Breast epithelium (tissue), 4 donors: Measurements from ENCODE around the gene ZDHHC16. TPM values are rescaled to one million over a fixed set of nuclear protein-coding genes. Genes with fewer than 3 reads are reported as not detected.
"Not testable (repeated sequence)": the region's sequence is repeated elsewhere in the genome, so short reads cannot be mapped to it uniquely, and the experiment has no call there.

Source experiments
- DNase-seq, 2 donors: peaks; one replicate each; pipeline ENCODE4 v3.0.0-alpha.2; 2019; ENCODE audit warnings: low spot score in 2 of 2
- H3K27ac ChIP-seq, 2 donors: fragments of 200-600 bp; sonication (generic) in 1 of 2; one replicate each; pipeline ENCODE4 v1.5.1; 2016 to 2019; ENCODE audit warnings: mild to moderate bottlenecking in 1 of 2
- H3K27me3 ChIP-seq, 2 donors: fragments of 200-600 bp; sonication (generic) in 1 of 2; one replicate each; pipeline versions ENCODE4 v1.5.1 to v1.6.0; 2017 to 2019; ENCODE audit warnings: control low read depth in 1 of 2, mild to moderate bottlenecking in 1 of 2
- H3K36me3 ChIP-seq: fragments of 200-600 bp; one replicate; pipeline ENCODE4 v1.5.1; 2019
- H3K4me1 ChIP-seq, 2 donors: fragments of 200-600 bp; sonication (generic); one replicate each; pipeline ENCODE4 v1.5.1; 2016 to 2019; ENCODE audit warnings: control low read depth in 1 of 2
- H3K4me3 ChIP-seq, 3 donors: fragments of 200-600 bp; sonication (generic); 1 replicate in 2 of 3; 2 replicates in 1 of 3; pipeline ENCODE4 v1.5.1; 2016 to 2019; ENCODE audit warnings: mild to moderate bottlenecking in 3 of 3, moderate library complexity in 2 of 3
- H3K9me3 ChIP-seq, 2 donors: fragments of 200-600 bp; sonication (generic) in 1 of 2; one replicate each; pipeline ENCODE4 v1.5.1; 2016 to 2019; ENCODE audit warnings: control low read depth in 1 of 2
- CTCF ChIP-seq, 3 donors: fragments of 450-650 bp; IDR thresholded peaks; one replicate each; pipeline ENCODE4 v1.5.1; 2016 to 2017; ENCODE audit warnings: antibody characterized with exemption in 3 of 3, mild to moderate bottlenecking in 3 of 3, moderate library complexity in 3 of 3
- POLR2A ChIP-seq: fragments of 450-650 bp; IDR thresholded peaks from one replicate; pipeline ENCODE4 v1.6.1; 2016; ENCODE audit warnings: antibody characterized with exemption, mild to moderate bottlenecking, moderate library complexity
- POLR2AphosphoS5 ChIP-seq, 3 donors: sonication (generic); formaldehyde crosslinking; IDR thresholded peaks; one replicate each; pipeline ENCODE4 v1.6.1; 2017; ENCODE audit warnings: antibody characterized with exemption in 3 of 3
- intact Hi-C: fragments of 100-400 bp; cut with DNase I; formaldehyde crosslinking; loops from one replicate; pipeline ENCODE4 v1.15.1; 2023; ENCODE audit warnings: low total_unique reads
- total RNA-seq, 3 donors: library from RNA; depleted of rRNA; stranded (reverse); fragments of >200 nt; gene quantifications; one replicate each; pipeline ENCODE4 v1.1.0, GENCODE V29; 2016

ZDHHC16 gene
- total RNA-seq, 3 donors from 2014 or later: 21.6 to 53.1 (median 44.6) TPM

DNA sequence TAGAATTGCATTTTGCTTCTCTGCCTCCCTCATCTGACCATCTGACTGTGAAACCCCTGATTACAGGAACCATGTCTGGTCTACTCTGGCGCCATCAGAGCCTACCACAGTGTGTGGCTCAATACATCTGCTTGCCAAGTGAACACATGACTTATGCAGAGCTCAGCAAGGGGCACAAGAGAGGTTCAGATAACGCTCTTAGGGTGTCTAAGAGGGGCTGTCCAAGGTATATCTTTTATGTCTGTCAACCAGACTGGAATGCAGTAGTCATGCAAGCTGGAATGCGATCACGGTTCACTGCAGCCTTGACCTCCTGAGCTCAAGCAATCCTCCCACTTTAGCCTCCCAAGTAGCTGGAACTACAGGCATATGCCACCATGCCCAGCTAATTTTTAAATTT lies 34.6 kb upstream of the ZDHHC16 start:
- H3K4me3 ChIP-seq: no peak overlapping the region
- H3K4me1 ChIP-seq: peaks cover 0 to 7% of the 10 kb centered on the region in 2 donors
- no peaks in the 10 kb centered on the region for H3K9me3 ChIP-seq
- DNase-seq: no peak
- H3K27me3 ChIP-seq: no peaks in the 10 kb centered on the region
- TF ChIP-seq POLR2AphosphoS5 (IDR thresholded peaks at IDR 0.05) (no peak), CTCF (IDR thresholded peaks at IDR 0.05) (no peak), POLR2A (no peak)
- H3K27ac ChIP-seq: no peak overlapping the region
- intact Hi-C loops: no loop called here
- H3K36me3 ChIP-seq: no peaks in the 10 kb centered on the region

GRCh38 chr10:97412891-97413304 lies 33.1 kb upstream of the ZDHHC16 start:
- Histone ChIP-seq H3K27me3 (no peaks in the 10 kb centered on the region), H3K27ac (no peak overlapping the region), H3K4me3 (no peak overlapping the region), H3K9me3 (no peaks in the 10 kb centered on the region), H3K36me3 (no peaks in the 10 kb centered on the region), H3K4me1 (no peaks in the 10 kb centered on the region)
- TF ChIP-seq POLR2A: no peak
- TF ChIP-seq CTCF (IDR thresholded peaks at IDR 0.05): no peak
- no peak for TF ChIP-seq POLR2AphosphoS5 (IDR thresholded peaks at IDR 0.05)
- DNase-seq: no peak
- intact Hi-C loops: no loop called here

- no peak for DNase-seq
- Histone ChIP-seq H3K36me3 (no peaks in the 10 kb centered on the region), H3K27ac (no peak overlapping the region), H3K9me3 (no peaks in the 10 kb centered on the region), H3K27me3 (no peaks in the 10 kb centered on the region), H3K4me1 (no peaks in the 10 kb centered on the region), H3K4me3 (no peak overlapping the region)
- intact Hi-C loops: no loop called here
- no peak for TF ChIP-seq CTCF (IDR thresholded peaks at IDR 0.05)
- TF ChIP-seq POLR2A: no peak
- no peak for TF ChIP-seq POLR2AphosphoS5 (IDR thresholded peaks at IDR 0.05)
These were observed 29.4 kb upstream of the ZDHHC16 start for GRCh38 chr10:97416565-97416964.

- intact Hi-C loops, H3K27me3 ChIP-seq, DNase-seq, H3K36me3 ChIP-seq, H3K4me3 ChIP-seq, H3K9me3 ChIP-seq: not testable (repeated sequence)
- Histone ChIP-seq H3K27ac (peak overlapping the region in 1 of 2 donors; percentile 66), H3K4me1 (peaks cover 0 to 13% of the 10 kb centered on the region in 2 donors)
These were observed 22.2 kb upstream of the ZDHHC16 start for GRCh38 chr10:97423757-97424098.

DNA sequence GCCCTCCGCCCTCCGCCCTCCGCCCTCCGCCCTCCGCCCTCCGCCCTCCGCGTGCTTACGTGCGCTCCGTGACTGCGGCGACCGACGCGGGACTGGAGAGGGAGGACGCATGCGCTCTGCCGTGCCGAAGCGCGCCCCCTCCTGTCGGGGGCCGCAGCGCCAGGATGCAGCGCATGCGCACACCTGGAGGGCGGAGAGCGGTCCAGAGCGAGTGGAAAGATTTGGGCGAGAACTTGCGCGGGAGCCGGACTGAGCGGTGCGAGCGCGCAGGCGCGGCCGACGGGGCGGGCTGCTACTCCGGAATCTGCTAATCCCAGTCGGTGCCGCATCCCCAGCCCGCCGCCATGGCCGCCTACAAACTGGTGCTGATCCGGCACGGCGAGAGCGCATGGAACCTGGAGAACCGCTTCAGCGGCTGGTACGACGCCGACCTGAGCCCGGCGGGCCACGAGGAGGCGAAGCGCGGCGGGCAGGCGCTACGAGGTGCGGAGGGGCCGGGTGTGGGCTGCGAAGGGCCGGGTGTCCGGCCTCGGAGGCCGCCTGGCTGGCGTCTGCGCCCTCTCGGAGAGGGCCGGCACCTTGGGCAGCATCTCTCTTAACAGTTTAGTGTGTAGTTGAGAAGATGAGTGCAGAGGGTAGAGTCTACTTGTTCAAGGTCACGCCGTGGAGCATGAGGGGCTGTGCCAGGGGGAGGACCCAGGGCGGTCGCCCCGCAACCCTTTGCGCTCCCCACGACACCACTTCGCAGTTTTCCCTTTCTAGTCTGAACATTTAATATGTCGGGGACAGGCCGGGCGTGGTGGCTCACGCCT lies 19.8 kb upstream of the ZDHHC16 start, which contains the start of gene PGAM1:
Gene PGAM1 (plus strand): TSS at position 228 of the 812 bp plus-strand sequence. CDS start 117 bp downstream, at position 345.
- Histone ChIP-seq H3K27ac (peak within 1 kb of the TSS; percentile 88 to 91), H3K4me1 (peaks cover 0 to 13% of the 10 kb centered on the region in 2 donors), H3K36me3 (no peaks in the 10 kb centered on the region), H3K27me3 (no peaks in the 10 kb centered on the region), H3K9me3 (no peaks in the 10 kb centered on the region), H3K4me3 (peak within 1 kb of the TSS; percentile 78 to 95 (median 89))
- intact Hi-C loops: no loop called here
- TF ChIP-seq POLR2A (peak; percentile 23), CTCF (IDR thresholded peaks at IDR 0.05) (peak in 2 of 3 donors; percentile 46 to 52), POLR2AphosphoS5 (IDR thresholded peaks at IDR 0.05) (peak; percentile 42 to 78 (median 72))
- DNase-seq: peak; percentile 94
